ENCODE results near the gene MED25. TPM values are rescaled to one million over a fixed set of nuclear protein-coding genes. Genes with fewer than 3 reads are reported as not detected.

Gene MED25
- total and polyA plus RNA-seq, 9 of the 15 experiments (the other 6 are each of a cell fraction or from before 2014, with no cell fraction given): 4.1 to 93.9 (median 19.3) TPM

- TF ChIP-seq SRSF9 (IDR thresholded peaks at IDR 0.05; ENCODE audit: borderline replicate concordance, low read depth, low read length) (no peak), SMARCE1 (IDR thresholded peaks at IDR 0.05) (0 out of 2 replicates have a peak, but pooled peaks have one; percentile 12), NCOA1 (IDR thresholded peaks at IDR 0.05; ENCODE audit: low read depth) (no peak), PCBP2 (IDR thresholded peaks at IDR 0.05; ENCODE audit: low read depth, low read length, poor library complexity, severe bottlenecking) (no peak), SLC30A9 (CRISPR knock-in tag; IDR thresholded peaks at IDR 0.05) (no peak), PHB (CRISPR knock-in tag; IDR thresholded peaks at IDR 0.05) (no peak; the same call in 1 of the 2 replicates), ZNF274 (IDR thresholded peaks at IDR 0.05; ENCODE audit: borderline replicate concordance, low read depth, low read length) (no peak), ESRRB (CRISPR knock-in tag; IDR thresholded peaks at IDR 0.05; ENCODE audit: borderline replicate concordance) (no peak), ZNF766 (CRISPR knock-in tag; conservative IDR thresholded peaks at IDR 0.05) (peak; percentile 35; the same call in 1 of the 2 replicates), NONO (IDR thresholded peaks at IDR 0.05; ENCODE audit: low read depth in 2 of 2, low read length in 1 of 2) (no peak), NELFE (IDR thresholded peaks at IDR 0.05; ENCODE audit: insufficient read depth, insufficient read length) (no peak), ATF1 (CRISPR knock-in tag; IDR thresholded peaks at IDR 0.05) (peak; percentile 65), ATF1 (tag; IDR thresholded peaks at IDR 0.05) (peak; percentile 95), RFX7 (CRISPR knock-in tag; IDR thresholded peaks at IDR 0.05) (no peak), IRF9 (tag; IDR thresholded peaks at IDR 0.05) (no peak), NFIX (CRISPR knock-in tag; IDR thresholded peaks at IDR 0.05; ENCODE audit: low read depth) (no peak), GMEB1 (CRISPR knock-in tag; IDR thresholded peaks at IDR 0.05) (no peak), TAF9B (IDR thresholded peaks at IDR 0.05; ENCODE audit: partially characterized antibody) (no peak), ATF2 (CRISPR knock-in tag; IDR thresholded peaks at IDR 0.05) (no peak), LEF1 (IDR thresholded peaks at IDR 0.05) (no peak), USF1 (CRISPR knock-in tag; IDR thresholded peaks at IDR 0.05) (no peak), HMG20B (CRISPR knock-in tag; IDR thresholded peaks at IDR 0.05) (no peak), ARID3A (IDR thresholded peaks at IDR 0.05; ENCODE audit: borderline replicate concordance, low read depth, low read length) (no peak)
Observed at GRCh38 chr19:49869484-49870308, 51.6 kb downstream of the MED25 start (continued).

All from K562 (cell line).